Epidermal melanocyte (primary cell): ENCODE data around the gene DSC1.
"Not testable (repeated sequence)": the region's sequence is repeated elsewhere in the genome, so short reads cannot be mapped to it uniquely, and the experiment has no call there.

ENCODE experiments used
- DNase-seq: peaks from one replicate; pipeline ENCODE4 v3.0.0; 2011; ENCODE audit warnings: low spot score; ENCODE audit not compliant: insufficient read length

Gene DSC1, protein sequence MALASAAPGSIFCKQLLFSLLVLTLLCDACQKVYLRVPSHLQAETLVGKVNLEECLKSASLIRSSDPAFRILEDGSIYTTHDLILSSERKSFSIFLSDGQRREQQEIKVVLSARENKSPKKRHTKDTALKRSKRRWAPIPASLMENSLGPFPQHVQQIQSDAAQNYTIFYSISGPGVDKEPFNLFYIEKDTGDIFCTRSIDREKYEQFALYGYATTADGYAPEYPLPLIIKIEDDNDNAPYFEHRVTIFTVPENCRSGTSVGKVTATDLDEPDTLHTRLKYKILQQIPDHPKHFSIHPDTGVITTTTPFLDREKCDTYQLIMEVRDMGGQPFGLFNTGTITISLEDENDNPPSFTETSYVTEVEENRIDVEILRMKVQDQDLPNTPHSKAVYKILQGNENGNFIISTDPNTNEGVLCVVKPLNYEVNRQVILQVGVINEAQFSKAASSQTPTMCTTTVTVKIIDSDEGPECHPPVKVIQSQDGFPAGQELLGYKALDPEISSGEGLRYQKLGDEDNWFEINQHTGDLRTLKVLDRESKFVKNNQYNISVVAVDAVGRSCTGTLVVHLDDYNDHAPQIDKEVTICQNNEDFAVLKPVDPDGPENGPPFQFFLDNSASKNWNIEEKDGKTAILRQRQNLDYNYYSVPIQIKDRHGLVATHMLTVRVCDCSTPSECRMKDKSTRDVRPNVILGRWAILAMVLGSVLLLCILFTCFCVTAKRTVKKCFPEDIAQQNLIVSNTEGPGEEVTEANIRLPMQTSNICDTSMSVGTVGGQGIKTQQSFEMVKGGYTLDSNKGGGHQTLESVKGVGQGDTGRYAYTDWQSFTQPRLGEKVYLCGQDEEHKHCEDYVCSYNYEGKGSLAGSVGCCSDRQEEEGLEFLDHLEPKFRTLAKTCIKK

DNA sequence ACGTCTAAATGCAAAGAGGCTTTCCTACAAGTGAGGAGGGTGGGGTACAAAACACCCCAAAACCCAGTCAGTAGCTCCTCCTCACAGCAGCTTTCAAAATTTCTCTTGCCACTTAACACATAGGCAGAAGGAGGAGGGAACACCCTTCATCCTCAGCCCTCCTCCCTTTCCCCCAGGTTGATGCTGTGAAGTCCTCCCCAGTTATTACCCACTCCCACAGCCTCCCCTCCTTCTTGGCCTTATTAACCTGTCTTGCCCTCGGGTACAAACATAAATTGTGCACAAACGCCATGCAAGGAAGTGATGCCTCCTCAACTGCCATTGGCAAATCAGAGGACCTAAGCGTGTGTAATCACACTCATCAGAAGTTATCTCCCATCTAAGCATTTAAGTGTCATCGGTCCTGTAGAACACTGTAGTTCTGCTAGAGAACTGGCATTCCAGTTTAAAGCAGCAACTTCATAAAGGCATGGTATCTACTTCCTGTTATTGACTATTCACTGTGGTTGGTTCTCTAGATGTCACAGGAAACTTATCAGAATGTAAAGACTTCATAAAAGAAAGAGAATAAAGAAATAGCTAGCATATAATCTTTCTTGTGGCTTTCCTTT lies at the start of gene DSC1:
TSS of gene DSC1 (minus strand) at position 32 of the 611 bp plus-strand sequence. CDS start 262 bp downstream, outside the sequence.
- DNase-seq = no peak

DNA sequence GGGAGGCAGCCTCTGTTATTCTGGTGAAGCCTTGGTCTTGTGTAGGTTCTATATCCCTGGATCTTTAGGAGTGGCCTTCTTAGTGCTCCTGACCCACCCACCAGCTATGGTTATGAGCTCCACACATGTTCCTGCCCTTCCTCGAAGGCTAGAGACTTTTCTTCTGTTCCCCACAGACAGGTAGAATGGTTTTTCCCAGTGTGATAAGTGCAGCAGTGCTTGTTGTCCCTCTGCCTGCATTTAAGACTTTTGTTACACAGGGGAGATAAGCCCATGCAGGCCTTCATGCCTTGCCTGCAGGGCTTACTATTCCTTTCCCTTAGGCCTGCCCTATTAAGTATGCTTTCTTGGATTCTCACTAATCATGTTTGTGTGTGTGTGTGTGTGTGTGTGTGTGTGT lies 48.4 kb upstream of the DSC1 start:
- DNase-seq = no peak

DNA sequence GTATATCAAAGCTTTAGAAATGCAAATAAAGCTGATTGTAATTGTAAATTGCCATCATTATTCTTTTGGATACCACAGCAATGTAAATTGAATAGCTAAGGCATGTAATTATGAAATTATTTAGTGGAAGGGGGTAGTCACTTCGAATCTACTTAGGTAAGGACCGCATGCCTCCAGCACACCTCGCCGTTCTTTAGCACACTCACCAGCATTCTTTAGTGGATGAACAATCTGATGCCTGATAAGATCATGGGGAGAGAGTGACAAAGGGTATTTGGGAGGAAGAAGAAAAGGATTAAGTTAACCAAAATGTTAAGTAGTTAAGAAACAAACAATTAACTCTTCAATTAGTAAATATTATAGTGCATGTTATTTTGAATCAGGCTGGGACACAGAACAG lies 46.4 kb upstream of the DSC1 start:
- no peak for DNase-seq

DNA sequence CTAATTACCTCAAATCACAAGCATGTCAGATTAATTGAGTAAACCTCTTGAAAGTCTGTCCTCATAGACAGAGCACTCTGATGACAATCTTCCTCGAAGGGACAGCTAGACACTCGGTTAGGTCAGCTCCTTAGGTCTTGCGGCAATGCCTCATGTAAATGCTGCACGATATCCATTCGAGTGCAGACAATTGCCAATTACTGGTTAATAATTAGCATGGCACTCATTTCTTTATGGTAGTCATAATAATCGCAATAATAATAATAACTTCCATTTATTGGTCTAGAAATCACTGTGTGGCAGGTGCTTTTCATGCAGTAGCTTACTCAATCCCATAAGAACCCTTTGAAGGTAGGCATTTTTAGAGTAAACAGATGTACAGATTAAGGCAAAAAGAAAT lies 44.7 kb upstream of the DSC1 start:
- no peak for DNase-seq

DNA sequence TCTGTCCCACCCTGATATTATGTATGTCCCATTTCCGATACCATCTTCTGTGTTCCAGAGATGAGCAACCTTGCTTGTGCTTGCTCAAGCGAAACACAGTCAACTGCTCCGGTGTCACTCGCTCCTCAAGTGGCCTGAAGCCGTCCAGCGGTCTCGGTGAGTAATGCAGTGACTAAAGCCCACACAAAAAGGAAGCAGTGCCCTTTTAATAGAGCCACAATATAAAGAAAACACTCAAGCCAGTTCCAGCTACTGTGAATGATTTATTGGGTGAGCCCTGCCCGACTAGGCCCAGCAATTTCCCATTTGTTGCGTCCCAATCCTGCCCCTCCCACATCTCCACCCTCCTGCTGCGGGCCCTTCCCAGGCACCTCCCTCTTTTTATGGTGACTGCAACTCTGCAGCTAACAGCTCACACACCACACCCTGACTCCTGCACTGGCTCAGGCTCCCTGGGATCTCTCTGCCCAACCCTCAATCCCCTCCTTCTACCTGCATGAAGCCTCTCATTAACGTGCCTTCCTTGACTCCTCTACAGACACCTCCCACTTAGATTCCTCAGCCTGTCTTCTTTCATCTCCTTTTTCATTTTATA lies 44.2 kb upstream of the DSC1 start:
- DNase-seq = no peak

DNA sequence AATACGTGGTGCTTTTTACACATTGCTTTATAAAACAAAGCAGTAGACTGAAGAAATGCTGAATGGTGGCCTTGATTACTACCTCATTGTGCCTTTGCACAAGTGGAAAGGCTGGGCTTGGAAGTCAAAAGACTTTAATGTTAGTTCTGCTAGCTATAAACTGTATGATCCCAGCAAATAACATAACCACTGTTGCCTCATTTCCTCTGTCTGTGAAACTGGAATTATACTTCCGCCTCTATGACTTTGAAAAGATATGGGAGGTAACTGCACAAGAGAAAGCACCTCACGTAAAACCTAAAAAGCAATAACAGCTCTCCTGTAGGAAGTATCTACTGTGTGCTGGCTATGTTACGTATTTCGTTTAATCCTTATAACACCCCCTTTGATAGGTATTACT lies 43.4 kb upstream of the DSC1 start:
- no peak for DNase-seq

DNA sequence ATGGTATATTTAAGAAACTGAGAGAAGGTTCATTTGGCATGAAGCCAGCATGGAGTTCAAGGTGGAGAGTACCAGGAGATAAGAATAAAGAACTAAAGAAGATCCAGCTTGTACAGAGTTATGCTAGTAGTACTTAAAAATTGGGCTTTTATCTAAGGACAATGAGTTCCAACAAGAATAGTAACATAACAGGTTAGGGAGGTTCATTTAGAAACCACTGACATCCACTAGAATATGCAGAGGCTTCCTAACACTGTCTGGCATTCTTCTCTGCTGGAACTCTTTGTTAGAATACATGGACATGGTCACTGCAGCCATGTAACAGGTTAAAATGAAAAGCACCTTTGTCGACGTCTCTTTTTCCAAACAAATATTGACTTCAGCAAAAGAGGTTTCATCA lies 42.6 kb upstream of the DSC1 start:
- DNase-seq = no peak

DNA sequence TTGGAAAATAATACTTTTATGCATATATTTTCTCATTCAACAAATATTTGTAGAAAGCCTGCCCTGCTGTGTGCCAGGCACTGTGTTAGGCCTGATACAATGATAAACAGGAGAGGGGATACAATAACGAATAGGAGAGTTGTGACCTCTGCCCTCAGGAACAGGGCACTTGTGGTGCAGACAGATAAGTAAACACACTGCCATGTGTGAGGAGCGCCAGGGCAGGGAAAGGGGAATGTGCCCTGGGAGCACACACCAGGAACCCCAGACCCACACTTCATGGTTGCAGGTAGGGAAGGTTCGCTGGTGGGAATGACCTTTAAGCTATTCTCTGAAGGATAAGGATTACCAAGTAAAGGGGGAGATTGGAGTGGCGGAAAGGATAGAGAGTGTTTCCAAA lies 42.2 kb upstream of the DSC1 start:
- no peak for DNase-seq

DNA sequence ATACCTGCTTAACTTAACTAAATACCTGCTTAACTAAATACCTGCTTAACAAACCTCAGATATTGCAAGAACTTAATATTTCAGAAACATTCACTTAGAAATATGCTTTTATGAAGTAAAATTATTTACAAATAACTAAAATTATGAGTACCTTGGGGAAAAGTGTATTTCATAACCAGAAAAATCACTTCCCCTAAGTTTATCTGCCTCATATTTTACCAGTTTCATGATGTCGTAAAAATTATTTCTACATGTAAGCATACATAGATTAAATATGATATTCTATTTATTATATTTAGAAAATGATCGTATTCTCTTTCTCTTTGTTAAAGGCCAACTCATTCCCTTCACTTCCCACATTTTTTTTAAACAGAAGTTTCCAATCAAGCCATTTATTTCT lies 41.5 kb upstream of the DSC1 start:
- no peak for DNase-seq

DNA sequence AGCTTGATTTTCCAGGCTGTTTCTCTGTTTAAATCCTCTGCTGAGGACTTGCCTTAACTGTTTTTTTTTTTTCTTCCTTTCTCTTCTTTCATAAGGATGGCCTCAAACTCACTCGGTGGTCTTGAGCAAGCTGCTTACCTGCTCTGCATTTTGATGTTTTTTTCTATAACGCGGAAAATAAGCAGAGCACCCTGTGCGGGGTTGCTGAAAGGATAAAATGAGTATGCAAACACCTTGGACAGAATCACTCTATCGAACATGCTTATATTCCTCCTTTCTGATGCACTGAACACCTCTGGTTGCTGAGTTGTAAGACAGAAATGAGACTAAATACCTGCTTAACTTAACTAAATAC lies 41.1 kb upstream of the DSC1 start:
- no peak for DNase-seq

DNA sequence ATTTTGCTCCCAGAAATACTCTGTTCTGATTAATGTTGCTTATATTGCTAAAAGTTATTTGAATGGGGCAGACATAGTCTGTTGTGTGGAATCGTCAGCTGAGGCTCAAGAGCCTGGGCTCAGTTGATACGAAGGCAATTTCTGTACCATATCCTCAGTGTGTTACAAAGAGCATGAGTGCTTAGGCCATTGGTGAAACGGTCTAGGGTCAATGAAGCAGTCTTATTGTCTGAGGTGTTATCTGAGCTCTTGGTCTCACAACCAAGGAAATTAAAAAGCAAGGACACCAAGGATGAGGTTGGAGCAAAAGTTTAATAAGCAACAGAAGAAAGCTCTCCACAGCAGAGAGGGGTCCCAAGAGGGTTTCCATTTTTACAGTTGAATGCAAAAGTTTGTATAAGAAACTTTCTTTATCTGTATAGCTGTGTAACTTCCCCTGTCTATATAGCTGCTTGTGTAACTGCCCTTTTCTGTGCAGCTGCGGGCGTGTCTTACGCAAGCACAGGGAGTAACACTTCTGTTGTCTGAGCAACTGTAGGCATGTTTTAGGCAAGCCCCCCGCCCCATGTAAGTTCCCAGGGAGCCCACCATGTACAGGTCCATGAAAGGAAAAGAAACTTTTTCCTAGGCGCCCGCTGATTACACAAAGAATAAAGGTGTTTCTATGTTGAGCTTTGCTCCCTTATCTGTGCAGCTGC lies 40.6 kb upstream of the DSC1 start:
- DNase-seq = no peak

DNA sequence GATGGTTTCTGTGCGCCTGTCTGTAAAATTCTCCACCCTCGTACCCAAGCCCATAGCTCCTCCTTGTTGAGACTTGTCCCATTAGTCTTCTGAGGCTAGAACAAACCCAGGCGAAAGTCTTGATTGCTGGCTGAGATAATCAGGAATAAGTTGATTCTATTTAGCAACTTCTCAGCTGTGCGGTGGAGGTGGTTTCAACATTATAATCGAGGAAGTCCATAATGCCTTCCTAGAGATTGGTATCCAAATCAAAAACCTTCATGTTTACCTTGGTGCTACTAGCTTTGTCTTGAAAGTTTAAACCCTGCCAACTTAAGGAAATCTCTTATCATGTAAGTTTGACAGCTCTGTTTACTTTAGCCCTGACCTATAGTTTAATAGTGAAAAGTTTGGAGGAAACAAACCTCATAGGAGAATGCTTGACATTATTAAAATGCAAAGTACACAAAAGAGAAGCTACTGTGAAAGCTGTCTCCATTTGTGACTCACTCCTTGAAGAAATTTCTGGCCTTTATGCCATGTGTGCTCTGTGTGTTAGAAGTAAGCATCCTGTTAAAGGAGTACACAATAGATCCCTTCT lies 36.6 kb upstream of the DSC1 start:
- DNase-seq = no peak

DNA sequence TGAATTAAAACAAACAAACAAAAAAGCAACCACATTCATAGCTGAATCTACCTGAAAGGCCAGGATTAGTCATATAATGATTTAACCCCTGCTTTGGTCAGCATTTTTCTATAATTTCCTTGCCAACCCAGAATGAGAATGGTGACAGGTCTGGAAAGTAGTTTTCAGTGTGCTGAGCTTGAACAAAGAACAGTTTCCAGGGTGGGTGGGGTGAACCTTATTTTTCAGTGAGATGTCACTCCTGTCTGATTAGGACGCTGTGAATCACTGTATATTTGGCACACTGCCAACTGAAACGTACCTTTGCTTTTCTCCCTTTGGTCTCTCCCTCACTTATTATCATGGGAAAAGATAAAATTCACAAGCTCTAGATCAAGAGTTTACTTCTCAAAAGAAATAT lies 35.0 kb upstream of the DSC1 start:
- DNase-seq = no peak

DNA sequence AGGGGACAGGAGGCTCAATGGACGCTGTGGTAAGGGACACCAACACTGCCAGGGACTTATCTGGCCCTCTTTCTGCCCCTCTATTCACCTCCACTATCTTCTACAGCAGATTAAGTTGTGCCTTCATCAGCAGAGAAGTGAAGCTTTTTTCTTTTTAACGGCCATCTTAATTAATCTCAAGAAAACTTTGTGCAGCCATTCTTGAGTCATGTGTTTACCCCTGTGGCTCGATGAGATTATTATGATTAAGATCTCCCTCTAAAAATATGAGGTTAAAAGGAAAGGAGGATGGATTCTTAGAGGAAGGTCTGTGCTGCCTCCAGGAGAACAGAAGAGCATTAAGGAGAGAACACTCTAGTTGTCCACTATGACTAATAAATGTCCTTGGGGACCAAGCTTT lies 32.4 kb upstream of the DSC1 start:
- no peak for DNase-seq

DNA sequence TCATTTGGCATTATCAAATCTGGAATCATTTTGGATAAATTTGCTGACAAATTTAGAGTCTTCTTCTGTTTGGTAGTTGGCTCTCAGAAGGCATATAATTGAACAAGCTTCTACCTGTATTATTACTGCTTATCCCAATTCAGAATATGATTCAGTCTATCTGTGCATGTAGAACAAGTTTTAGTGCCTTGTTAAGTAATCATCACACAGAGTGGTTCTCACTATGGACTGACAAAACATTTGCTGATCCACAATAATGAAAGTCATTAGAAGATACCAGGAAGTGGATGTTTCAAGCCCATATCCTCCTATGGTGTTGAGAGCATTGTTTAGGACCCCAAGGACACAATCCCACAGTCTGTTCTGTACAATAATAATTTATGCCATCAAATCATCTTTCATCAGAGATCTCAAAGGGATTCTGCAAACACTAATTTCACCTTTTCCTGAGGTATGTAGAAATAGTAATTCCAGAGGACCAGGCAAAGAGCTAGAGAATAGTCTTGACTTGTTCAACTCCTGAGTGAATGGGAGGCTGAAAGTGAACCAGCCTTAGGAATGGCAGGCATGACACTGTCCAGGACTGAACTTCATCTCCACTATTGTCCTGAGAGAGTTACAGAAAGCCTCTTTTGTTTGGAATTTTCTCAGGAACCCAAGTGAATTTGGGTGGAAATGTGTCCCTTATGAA lies 29.6 kb upstream of the DSC1 start:
- no peak for DNase-seq

DNA sequence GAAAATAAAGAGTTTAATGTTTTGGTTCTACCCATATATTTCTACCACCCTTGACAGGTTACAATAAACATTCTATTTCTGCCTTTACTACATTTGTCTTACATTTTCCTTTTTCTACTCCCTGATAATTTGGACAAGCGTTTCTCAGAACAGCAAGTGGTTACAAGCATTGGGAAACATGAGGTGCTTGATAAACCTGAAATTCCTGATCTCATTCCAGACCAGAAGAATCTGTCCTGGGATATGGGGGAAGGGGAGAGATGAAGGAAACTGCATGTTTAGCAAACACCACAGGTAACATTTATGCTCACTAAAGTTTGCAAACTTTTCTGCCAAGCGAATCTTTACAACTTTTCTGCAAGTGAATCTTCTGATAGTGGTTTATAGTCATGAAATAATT lies 28.3 kb upstream of the DSC1 start:
- DNase-seq = no peak

DNA sequence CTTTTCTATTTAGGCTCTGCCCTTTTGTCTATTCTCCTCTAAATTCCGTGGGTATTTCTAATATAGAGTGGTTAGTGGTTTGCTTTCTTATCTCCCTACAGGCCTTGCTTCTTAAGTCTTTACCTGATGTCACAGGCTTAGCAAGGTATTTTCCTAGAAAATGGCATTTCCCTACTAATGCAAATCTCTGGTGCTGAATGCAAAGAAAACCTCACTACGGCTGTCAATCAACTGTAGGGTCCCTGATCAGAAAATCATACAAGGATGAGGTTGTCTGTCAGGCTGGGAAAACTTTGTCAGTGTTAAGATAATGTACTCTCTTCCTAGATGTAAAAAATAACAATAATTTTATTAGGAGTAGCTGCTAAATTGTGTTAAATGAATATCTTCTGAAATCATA lies 27.1 kb upstream of the DSC1 start:
- DNase-seq = no peak

DNA sequence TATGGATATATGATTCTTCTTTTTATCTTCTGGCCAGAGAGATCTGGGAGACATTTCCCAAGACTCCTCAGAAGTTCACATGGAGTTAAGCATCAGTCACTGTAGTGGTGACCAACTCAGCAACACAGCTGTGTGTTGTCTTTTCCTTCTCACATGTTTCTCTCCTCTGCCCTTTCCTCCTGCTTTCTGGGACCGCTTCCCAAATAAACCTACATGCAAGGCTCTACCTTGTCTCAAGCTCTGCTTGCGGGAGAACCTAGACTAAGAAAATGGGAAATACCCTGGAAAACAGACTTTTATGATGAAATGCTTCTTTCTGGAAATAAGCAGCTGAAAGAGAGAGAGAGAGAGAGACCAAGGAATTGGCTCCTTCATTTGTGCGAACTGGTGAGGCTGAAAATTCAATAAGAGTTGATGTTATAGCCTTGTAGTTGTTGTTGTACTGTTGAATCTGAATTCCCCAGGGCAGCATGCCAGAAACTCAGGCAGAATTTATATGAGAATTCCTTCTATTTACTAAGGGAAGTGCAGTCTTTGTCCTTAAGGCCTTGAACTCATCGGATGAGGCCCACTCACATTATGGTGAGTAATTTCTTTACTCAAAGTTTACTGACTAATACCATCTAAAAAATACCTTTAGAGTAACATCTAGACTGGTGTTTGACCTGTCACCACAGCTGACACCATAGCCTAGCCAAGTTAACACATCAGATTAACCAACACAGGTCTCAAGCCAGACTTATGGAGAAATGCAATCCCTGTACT lies 22.7 kb upstream of the DSC1 start:
- DNase-seq = no peak

DNA sequence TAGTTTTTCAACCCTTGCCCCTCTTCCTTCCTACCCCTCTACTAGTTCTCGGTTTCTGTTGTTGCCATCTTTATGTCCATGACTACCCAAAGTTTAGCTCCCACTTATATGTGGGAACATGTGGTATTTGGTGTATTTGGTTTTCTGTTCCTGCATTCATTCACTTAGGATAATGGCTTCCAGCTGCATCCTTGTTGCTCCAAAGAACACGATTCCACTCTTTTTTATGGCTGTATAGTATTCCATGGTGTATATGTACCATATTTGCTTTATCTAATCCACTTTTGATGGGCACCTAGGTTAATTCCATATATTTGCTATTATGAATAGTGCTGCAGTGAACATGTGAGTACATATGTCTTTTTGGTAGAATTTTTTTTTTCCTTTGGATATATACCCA lies 20.6 kb upstream of the DSC1 start:
- no peak for DNase-seq

DNA sequence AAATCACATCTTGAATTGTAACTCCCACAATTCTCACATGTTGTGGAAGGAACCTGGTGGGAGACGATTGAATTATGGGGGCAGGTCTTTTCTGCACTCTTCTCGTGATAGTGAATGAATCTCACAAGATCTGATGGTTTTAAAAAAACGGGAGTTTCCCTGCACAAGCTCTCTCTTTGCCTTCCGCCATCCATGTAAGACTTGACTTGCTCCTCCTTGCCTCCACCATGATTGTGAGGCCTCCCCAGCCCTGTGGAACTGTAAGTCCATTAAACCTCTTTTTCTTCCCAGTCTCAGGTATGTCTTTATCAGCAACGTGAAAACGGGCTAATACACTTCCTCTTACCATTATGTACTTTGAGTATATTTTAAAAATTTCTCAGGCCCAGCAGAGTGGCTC lies 14.7 kb upstream of the DSC1 start:
- not testable (repeated sequence) for DNase-seq
